ENCODE data around the gene SLC6A9.

Gene SLC6A9

DNA sequence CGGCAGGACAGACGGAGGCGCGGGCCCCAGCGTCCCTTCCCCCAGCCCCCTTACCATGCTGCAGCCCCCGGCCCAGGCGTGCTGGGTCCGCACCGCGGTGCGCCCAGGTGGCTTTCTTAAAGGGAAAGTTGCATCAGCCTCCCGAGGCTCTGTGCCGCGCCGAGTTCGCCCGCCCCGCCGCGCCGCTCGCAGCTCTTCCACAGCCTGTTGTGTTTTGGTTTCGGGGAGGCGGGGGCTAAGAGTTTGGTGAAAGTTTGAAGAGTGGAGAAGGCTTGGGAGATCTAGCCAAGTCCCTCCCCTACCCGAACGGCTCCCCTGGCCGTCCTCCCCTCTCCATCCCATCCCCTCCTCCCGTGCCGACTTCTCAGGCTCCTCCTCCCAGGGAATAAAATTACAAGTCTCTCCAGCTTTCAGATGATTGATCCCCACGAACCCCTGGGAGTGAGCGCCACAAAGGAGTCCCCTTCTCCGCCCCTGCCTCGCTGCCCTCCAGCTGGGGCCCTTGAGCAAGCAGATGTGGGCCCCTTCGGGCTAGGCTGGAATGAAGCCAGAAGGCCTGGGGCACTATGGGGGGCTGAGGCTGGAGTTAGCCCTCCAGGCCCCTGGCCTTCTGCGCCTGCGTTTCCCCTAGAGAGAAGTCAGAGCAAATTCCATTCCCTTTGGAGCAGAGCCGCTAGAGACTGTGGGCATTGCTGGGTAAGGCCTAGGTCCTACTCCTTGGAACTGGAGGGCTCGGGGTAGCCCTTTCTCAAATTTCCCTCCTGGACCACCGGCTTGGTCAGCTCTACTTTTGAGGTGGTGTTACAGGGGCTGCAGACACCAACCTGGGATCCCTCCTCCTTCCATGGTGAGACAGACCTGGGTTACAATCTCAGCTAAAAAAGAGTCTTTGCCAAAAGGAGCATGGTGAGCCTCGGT, at the start of gene SLC6A9:
SLC6A9 (minus strand) TSS at position 211 of the 918 bp plus-strand sequence. CDS start 7,185 bp downstream, outside the sequence.
- DNase-seq (ENCODE audit: low read depth), result no peak

DNA sequence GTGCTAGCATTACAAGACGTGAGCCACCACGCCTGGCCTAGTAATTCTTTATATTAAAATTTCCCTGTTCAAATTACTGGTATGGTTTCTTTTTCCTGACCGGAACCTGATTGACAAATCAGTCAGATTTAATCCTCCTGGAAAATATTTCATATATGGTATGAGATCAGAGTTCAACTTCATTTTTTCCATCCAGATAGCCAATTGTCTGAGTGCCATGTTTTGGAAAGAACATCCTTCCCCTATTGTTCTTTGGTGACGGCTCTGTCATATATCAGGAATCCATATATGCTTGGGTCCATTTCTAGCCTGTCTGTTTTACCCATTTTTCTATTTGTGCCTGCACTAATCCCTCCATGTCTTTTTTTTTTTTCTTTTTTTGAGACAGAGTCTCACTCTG, 48.3 kb upstream of the SLC6A9 start:
- no peak for DNase-seq (ENCODE audit: low read depth)

DNA sequence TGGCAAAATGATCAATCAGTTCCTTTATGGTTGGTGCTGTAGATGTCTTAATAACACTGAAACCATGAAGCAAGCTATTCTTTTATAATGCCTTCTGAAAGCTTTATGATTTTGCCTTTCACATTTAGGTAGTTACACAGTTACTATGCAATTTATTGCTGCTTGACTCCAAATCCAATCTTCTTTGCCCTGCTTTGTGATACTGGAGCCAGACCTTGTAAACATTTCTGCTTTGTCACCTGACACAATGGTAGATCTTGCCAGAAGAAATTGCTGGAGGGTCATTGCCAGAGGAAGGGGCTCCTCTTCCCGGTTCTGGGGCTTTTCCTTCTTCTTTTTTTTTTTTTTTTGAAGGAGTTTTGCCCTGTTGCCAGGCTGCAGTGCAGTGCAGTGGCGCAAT, 46.8 kb upstream of the SLC6A9 start:
- no peak for DNase-seq (ENCODE audit: low read depth)

- DNase-seq (ENCODE audit: low read depth), result no peak
Measured at GRCh38 chr1:44077421-44077820, 46.2 kb upstream of the SLC6A9 start.

- no peak for DNase-seq (ENCODE audit: low read depth)
Measured at GRCh38 chr1:44076066-44076465, 44.8 kb upstream of the SLC6A9 start.

- DNase-seq (ENCODE audit: low read depth), result no peak
Measured at GRCh38 chr1:44074415-44074814, 43.2 kb upstream of the SLC6A9 start.

DNA sequence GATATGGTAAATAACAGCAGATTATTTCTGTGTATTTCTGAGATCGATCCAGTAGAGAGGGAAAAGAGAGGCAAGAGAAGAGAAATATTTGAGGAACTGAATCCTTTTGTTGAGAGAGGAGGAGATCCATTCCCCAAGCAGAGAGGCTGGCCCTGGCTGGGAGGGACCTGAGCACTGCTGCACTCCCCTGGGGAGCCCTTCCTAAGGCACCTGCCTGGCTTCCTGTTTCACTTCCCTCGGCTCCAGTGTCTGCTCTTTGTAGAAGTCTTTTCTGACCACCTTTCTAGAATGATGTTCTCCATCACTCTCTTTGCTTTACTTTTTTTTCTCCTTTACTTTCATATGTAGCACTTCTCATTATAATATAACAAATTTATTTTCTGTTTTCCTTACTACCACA, 42.3 kb upstream of the SLC6A9 start:
- no peak for DNase-seq (ENCODE audit: low read depth)

GRCh38 chr1:44072821-44073220, 41.6 kb upstream of the SLC6A9 start:
- DNase-seq (ENCODE audit: low read depth), result no peak

- no peak for DNase-seq (ENCODE audit: low read depth)
Measured at GRCh38 chr1:44072204-44072603, 40.9 kb upstream of the SLC6A9 start.

DNA sequence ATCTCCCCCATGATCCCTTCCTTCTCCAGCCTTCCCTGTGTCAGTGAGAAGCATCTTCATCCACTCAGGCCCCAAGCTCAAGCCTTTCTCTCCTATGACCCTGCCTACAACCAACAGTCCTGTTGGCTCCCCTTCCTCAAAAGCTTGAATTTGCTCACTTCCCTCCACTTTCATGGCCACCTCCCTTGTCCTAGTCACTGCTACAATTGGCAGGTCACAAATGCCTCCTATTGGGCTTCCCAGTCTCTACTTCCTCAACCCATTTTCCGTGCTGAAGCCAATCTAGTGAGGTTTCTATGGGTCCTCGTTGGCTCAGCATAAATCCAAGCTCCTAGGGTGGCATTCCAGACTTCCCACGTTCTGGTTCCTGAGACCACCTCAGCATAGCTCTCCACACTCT, 40.2 kb upstream of the SLC6A9 start:
- DNase-seq (ENCODE audit: low read depth), result no peak

GRCh38 chr1:44068442-44068921, 37.2 kb upstream of the SLC6A9 start:
- DNase-seq (ENCODE audit: low read depth), result no peak

- no peak for DNase-seq (ENCODE audit: low read depth)
Measured at GRCh38 chr1:44067266-44068250, 36.3 kb upstream of the SLC6A9 start.

DNA sequence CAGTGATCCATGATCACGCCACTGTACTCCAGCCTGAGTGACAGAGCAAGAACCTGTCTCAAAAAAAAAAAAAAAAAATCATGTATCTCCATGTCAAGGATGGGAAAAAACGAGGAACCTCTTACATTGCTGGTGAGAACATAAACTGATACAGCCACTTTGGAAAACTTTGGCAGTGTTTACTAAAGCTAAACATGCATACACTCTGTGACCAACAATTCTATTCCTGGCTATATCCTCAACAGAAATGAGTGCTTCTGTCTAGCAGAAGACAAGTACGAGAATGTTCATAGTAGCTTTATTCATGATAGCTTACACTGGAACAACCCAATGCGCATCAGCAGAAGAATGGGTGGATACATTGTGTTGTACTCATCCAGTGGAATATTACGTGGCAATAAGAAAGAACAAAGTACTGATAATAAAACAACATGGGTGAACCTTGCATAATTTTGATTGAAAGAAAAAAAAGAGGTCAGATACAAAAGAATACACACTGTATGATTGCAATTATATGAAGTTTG, 31.5 kb upstream of the SLC6A9 start:
- DNase-seq (ENCODE audit: low read depth), result no peak

DNA sequence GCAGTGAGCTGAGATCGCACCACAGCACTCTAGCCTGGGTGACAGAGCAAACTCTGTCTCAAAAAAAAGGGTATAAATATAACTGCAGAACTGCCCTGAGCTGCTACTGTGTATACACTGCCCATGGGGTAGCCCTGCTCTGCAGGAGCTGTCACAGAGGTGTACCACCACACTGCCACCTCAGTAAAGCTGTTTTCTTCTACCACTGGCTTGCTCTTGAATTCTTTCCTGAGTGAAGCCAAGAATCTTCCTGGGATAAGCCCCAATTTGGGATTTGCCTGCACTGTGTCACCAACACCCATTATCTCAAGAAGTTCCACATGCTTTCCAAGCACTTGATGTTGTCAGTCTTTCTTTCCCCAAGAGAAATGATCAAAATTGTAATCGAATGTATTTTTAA, 30.6 kb upstream of the SLC6A9 start:
- DNase-seq (ENCODE audit: low read depth), result no peak

DNA sequence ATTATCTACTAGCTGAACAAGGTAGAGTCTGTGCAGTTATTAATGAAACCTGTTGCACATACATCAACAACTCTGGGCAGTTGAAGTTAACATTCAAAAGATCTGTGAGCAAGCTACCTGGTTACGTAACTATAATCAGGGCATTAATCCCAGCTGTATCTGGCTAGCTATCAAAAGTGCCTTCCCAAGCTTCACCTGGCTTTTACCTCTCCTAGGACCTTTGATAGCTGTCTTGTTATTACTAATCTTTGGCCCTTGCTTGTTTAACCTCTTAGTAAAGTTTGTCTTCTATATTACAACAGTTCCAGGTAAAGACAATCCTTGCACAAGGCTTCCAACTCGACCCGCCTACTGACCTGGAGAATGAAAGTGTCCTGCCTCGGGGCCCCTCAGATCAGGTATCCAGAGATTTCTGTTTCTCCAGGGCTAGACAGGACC, 29.6 kb upstream of the SLC6A9 start:
- DNase-seq (ENCODE audit: low read depth), result no peak

GRCh38 chr1:44059664-44060355, 28.5 kb upstream of the SLC6A9 start:
- no peak for DNase-seq (ENCODE audit: low read depth)

- DNase-seq (ENCODE audit: low read depth), result no peak
Measured at GRCh38 chr1:44059212-44059611, 27.9 kb upstream of the SLC6A9 start.

GRCh38 chr1:44057293-44057692, 26.0 kb upstream of the SLC6A9 start:
- DNase-seq (ENCODE audit: low read depth), result no peak

DNA sequence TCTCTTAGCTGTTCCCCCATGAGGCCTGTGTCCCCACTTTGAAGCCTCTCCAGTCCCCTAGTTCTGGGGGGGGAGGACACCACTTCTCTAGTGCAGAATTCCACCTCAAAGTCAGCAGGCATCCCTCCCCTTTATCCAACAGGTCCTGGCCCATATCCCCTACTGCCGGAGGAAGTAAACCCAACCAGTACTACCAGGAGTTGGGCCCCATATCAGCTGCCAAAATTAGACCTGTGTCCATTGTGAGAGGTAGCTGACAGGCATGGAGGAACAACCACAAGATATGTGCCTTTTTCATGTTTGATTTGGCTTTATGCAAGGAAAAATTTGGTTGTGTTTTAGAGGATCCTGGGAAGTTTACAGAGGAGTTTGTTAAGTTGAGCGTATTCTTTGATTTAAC, 22.1 kb upstream of the SLC6A9 start:
- DNase-seq (ENCODE audit: low read depth), result no peak

DNA sequence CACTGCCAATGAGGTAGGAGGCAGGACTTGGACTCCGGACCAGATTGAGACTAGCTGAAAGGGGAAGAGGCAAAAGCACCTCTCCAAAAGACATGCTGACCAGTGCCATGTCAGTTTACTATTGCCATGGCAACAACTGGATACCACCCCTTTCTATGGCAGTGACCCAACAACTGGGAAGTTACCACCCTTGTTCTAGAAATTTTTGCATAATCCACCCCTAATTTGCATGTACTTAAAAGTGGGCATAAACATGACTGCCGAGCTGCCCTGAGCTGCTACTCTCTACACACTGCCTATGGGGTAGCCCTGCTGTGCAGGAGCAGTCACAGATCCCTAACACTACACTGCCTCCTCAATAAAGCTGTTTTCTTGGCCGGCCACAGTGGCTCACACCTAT, 19.0 kb upstream of the SLC6A9 start:
- no peak for DNase-seq (ENCODE audit: low read depth)

DNA sequence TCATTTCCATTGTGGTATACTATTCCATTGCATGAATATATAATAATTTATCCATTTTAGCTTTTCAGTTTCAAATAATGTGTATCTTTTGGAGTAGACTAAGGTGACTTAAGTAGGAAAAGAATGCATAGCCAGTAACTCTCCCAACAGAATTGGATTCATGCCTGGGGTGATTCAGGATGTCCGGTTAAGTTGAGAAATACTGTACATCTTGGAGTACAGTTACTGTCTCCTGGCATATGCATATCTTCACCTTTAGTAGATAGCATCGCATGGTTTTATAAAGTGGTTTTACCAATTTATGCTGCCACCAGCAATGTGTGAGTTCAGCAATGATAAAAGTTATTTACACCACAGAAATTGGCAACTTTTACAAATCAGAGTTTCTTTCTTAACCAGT, 18.6 kb upstream of the SLC6A9 start:
- no peak for DNase-seq (ENCODE audit: low read depth)

Measured in stimulated activated CD8-positive, alpha-beta memory T cell treated with anti-CD3 and anti-CD28 coated beads, Interleukin-15, amount 100 ng/mL, for 1 hour (primary cell).